Esophagus muscularis mucosa (tissue), 4 donors: ENCODE data around the gene RAB25. TPM values are rescaled to one million over a fixed set of nuclear protein-coding genes. Genes with fewer than 3 reads are reported as not detected.
A peak's percentile ranks its signal among the peaks of the same experiment; 100 is the strongest.
"Not testable (repeated sequence)": the region's sequence is repeated elsewhere in the genome, so short reads cannot be mapped to it uniquely, and the experiment has no call there.

Source experiments
- DNase-seq: peaks from one replicate; pipeline ENCODE4 v3.0.0-alpha.2; 2017; ENCODE audit errors: extremely low spot score
- H3K27ac ChIP-seq, 4 donors: fragments of 200-600 bp; sonication (generic); replicated peaks in 1 of 4; 1 replicate in 3 of 4; 2 replicates in 1 of 4; pipeline ENCODE4 v1.5.1; 2016 to 2019; ENCODE audit warnings: mild to moderate bottlenecking in 1 of 4
- H3K27me3 ChIP-seq, 4 donors: fragments of 200-600 bp; sonication (generic); one replicate each; pipeline versions ENCODE4 v1.5.1 to v1.6.0; 2016 to 2019
- H3K36me3 ChIP-seq, 4 donors: fragments of 200-600 bp; sonication (generic); one replicate each; pipeline ENCODE4 v1.5.1; 2016 to 2019
- H3K4me1 ChIP-seq, 4 donors: fragments of 200-600 bp; sonication (generic); one replicate each; pipeline ENCODE4 v1.5.1; 2016 to 2019
- H3K4me3 ChIP-seq, 4 donors: fragments of 200-600 bp; sonication (generic); 1 replicate in 2 of 4; 2 replicates in 2 of 4; pipeline ENCODE4 v1.5.1; 2016 to 2019; ENCODE audit warnings: mild to moderate bottlenecking in 4 of 4, moderate library complexity in 1 of 4
- H3K9me3 ChIP-seq, 4 donors: fragments of 200-600 bp; sonication (generic); 1 replicate in 3 of 4; 2 replicates in 1 of 4; pipeline ENCODE4 v1.5.1; 2016 to 2019
- CTCF ChIP-seq, 3 experiments: fragments of 200-600 bp in 2 of 3; fragments of 450-650 bp in 1 of 3; sonication (generic) in 2 of 3; IDR thresholded peaks; one replicate each; pipeline ENCODE4 v1.5.1; 2017 to 2019; ENCODE audit warnings: antibody characterized with exemption in 3 of 3, mild to moderate bottlenecking in 2 of 3, moderate library complexity in 1 of 3
- EP300 ChIP-seq: sonication (generic); formaldehyde crosslinking; IDR thresholded peaks from one replicate; pipeline ENCODE4 v1.6.1; 2017; ENCODE audit warnings: antibody characterized with exemption
- POLR2A ChIP-seq: fragments of 450-650 bp; IDR thresholded peaks from one replicate; pipeline ENCODE4 v1.6.1; 2017; ENCODE audit warnings: antibody characterized with exemption, moderate library complexity, mild to moderate bottlenecking, low read depth
- POLR2AphosphoS5 ChIP-seq, 2 donors: sonication (generic); formaldehyde crosslinking; IDR thresholded peaks; one replicate each; pipeline ENCODE4 v1.6.1; 2017; ENCODE audit warnings: antibody characterized with exemption in 2 of 2
- WGBS: methylation state at CpG from one replicate; pipeline ENCODE4 v1.1.5; 2018; 5-methylcytosine and 5-hydroxymethylcytosine counted together
- intact Hi-C: fragments of 100-400 bp; cut with DNase I; formaldehyde crosslinking; loops from one replicate; pipeline ENCODE4 v1.15.1; 2023
- total RNA-seq, 4 donors: library from RNA; depleted of rRNA; stranded (reverse); fragments of >200 nt; gene quantifications; one replicate each; pipeline versions ENCODE4 v1.1.0 to v1.2.1, GENCODE V29; 2016

RAB25 gene
- total RNA-seq, 4 donors from 2014 or later = not detected

GRCh38 chr1:156025876-156026275, 35.1 kb upstream of the RAB25 start:
- Histone ChIP-seq H3K27ac (no peak overlapping the region), H3K9me3 (no peaks in the 10 kb centered on the region), H3K27me3 (no peaks in the 10 kb centered on the region), H3K36me3 (no peaks in the 10 kb centered on the region), H3K4me3 (no peak overlapping the region), H3K4me1 (peaks cover 0 to 5% (median 4%) of the 10 kb centered on the region in 4 donors)
- 25% methylated on average over 9 of the region's 9 CpGs for WGBS
- intact Hi-C loops = no loop called here
- TF ChIP-seq POLR2A (no peak), POLR2AphosphoS5 (IDR thresholded peaks at IDR 0.05) (no peak), CTCF (IDR thresholded peaks at IDR 0.05) (peak in 1 of 3 experiments; percentile 23), EP300 (no peak)
- no peak for DNase-seq

- Histone ChIP-seq H3K9me3 (no peaks in the 10 kb centered on the region), H3K27ac (no peak overlapping the region), H3K4me3 (no peak overlapping the region), H3K36me3 (no peaks in the 10 kb centered on the region), H3K4me1 (no peaks in the 10 kb centered on the region), H3K27me3 (no peaks in the 10 kb centered on the region)
- TF ChIP-seq EP300 (no peak), POLR2AphosphoS5 (IDR thresholded peaks at IDR 0.05) (no peak), CTCF (IDR thresholded peaks at IDR 0.05) (no peak), POLR2A (no peak)
- intact Hi-C loops = no loop called here
- no peak for DNase-seq
- WGBS = 90% methylated on average over 4 of the region's 4 CpGs
These were observed 34.4 kb upstream of the RAB25 start for GRCh38 chr1:156026588-156026987.

GRCh38 chr1:156033011-156033410, 27.9 kb upstream of the RAB25 start:
- no peak overlapping the region for H3K27ac ChIP-seq
- TF ChIP-seq POLR2A (no peak), POLR2AphosphoS5 (IDR thresholded peaks at IDR 0.05) (no peak), CTCF (IDR thresholded peaks at IDR 0.05) (no peak), EP300 (no peak)
- no peak overlapping the region for H3K4me3 ChIP-seq
- intact Hi-C loops = no loop called here
- peaks cover 19 to 22% (median 21%) of the 10 kb centered on the region in 4 donors for H3K36me3 ChIP-seq
- H3K4me1 ChIP-seq = no peaks in the 10 kb centered on the region
- WGBS = 65% methylated on average over 6 of the region's 6 CpGs
- no peaks in the 10 kb centered on the region for H3K9me3 ChIP-seq
- H3K27me3 ChIP-seq = no peaks in the 10 kb centered on the region
- no peak for DNase-seq

GRCh38 chr1:156034991-156035390, 26.0 kb upstream of the RAB25 start:
- DNase-seq, H3K27me3 ChIP-seq, H3K9me3 ChIP-seq, H3K27ac ChIP-seq, intact Hi-C loops, H3K4me3 ChIP-seq, H3K4me1 ChIP-seq: not testable (repeated sequence)
- WGBS = 90% methylated on average over 4 of the region's 4 CpGs
- peaks cover 32 to 42% (median 40%) of the 10 kb centered on the region in 4 donors for H3K36me3 ChIP-seq

- Histone ChIP-seq H3K27ac (no peak overlapping the region), H3K4me1 (no peaks in the 10 kb centered on the region), H3K36me3 (peaks cover 43 to 93% (median 71%) of the 10 kb centered on the region in 4 donors), H3K4me3 (no peak overlapping the region), H3K9me3 (no peaks in the 10 kb centered on the region), H3K27me3 (no peaks in the 10 kb centered on the region)
- no peak for DNase-seq
- intact Hi-C loops = no loop called here
- 91% methylated on average over 3 of the region's 3 CpGs for WGBS
- TF ChIP-seq EP300 = no peak
- TF ChIP-seq POLR2AphosphoS5 (IDR thresholded peaks at IDR 0.05) = no peak
- TF ChIP-seq CTCF (IDR thresholded peaks at IDR 0.05) = no peak
- no peak for TF ChIP-seq POLR2A
These were observed 18.1 kb upstream of the RAB25 start for GRCh38 chr1:156042828-156043227.
